RWPE1 (cell line): ENCODE results near the gene APOBEC3G.

Experiments
- CTCF ChIA-PET: fragments of 350-600 bp; sonication (Branson Sonifier 250); formaldehyde crosslinking; extraction: SDS; loops from one replicate; lab custom pipeline; 2021; lab: Yijun Ruan, JAX
- POLR2A ChIA-PET: fragments of 400-600 bp; formaldehyde crosslinking; extraction: SDS; loops from one replicate; lab custom pipeline; 2020; ENCODE audit warnings: antibody characterized with exemption; ENCODE audit not compliant: low non-redundant PET; lab: Yijun Ruan, JAX
- DNase-seq: peaks from one replicate; pipeline ENCODE4 v3.0.0; 2012; ENCODE audit warnings: low spot score
- H3K27ac ChIP-seq: fragments of 450-650 bp; 2 replicates; pipeline ENCODE4 v1.5.1; 2017
- CTCF ChIP-seq: fragments of 450-650 bp; conservative IDR thresholded peaks from 2 replicates; pipeline ENCODE4 v1.5.1; 2017; ENCODE audit warnings: low read depth, mild to moderate bottlenecking

Gene APOBEC3G

GRCh38 chr22:39092111-39092862 lies 15.2 kb downstream of the APOBEC3G start:
- POLR2A ChIA-PET, result no interaction called here
- no peak for DNase-seq
- TF ChIP-seq CTCF, result no peak
- H3K27ac ChIP-seq, result peak overlapping the region; percentile 75; the same call in 1 of the 2 replicates
- CTCF ChIA-PET, result no interaction called here

GRCh38 chr22:39094717-39095389 lies 17.8 kb downstream of the APOBEC3G start:
- DNase-seq, result no peak
- CTCF ChIA-PET, result no interaction called here
- no peak overlapping the region; the same call in 1 of the 2 replicates for H3K27ac ChIP-seq
- POLR2A ChIA-PET, result interaction anchor here (0.7 kb wide), 1 partner anchor 41 kb away, joined by 5 read pairs; no protein-coding TSS in a partner anchor
- TF ChIP-seq CTCF, result no peak

GRCh38 chr22:39095971-39096370 lies 18.9 kb downstream of the APOBEC3G start:
- no peak for TF ChIP-seq CTCF
- no peak for DNase-seq
- H3K27ac ChIP-seq, result peak overlapping the region; percentile 83
- ChIA-PET POLR2A (no interaction called here), CTCF (no interaction called here)

GRCh38 chr22:39097098-39098020 lies 20.3 kb downstream of the APOBEC3G start, which contains the start of gene APOBEC3H:
Gene APOBEC3H (plus strand): TSS chr22:39097244. CDS start chr22:39100279, 3,035 bp downstream.
- ChIA-PET CTCF (interaction anchor here (0.5 to 0.7 kb wide), 2 partner anchors 9 to 900 kb away, joined by 5 to 8 read pairs; no protein-coding TSS in a partner anchor), POLR2A (no interaction called here)
- H3K27ac ChIP-seq, result peak within 1 kb of the TSS; percentile 83
- peak; percentile 45 for DNase-seq
- no peak for TF ChIP-seq CTCF

- peak overlapping the region; percentile 83 for H3K27ac ChIP-seq
- ChIA-PET POLR2A (no interaction called here), CTCF (interaction anchor here (0.7 kb wide), 1 partner anchor 78 kb away, joined by 3 read pairs; no protein-coding TSS in a partner anchor)
- DNase-seq, result no peak
- TF ChIP-seq CTCF, result no peak
Observed at GRCh38 chr22:39098026-39098425, 21.0 kb downstream of the APOBEC3G start.
